Muscle layer of colon (tissue), 2 donors: ENCODE data around the gene GTF2H3.

Experiments
- H3K27ac ChIP-seq: one replicate; pipeline ENCODE4 v1.7.0; 2013; ENCODE audit warnings: low read depth, mild to moderate bottlenecking, low read length, moderate library complexity
- H3K27me3 ChIP-seq, 2 donors: one replicate each; pipeline ENCODE4 v1.7.0; 2013; ENCODE audit warnings: low read length in 2 of 2, mild to moderate bottlenecking in 2 of 2; ENCODE audit not compliant: insufficient read depth in 2 of 2, control insufficient read depth in 1 of 2
- H3K36me3 ChIP-seq: one replicate; pipeline ENCODE4 v1.7.0; 2013; ENCODE audit warnings: mild to moderate bottlenecking, low read length; ENCODE audit not compliant: insufficient read depth
- H3K4me1 ChIP-seq: one replicate; pipeline ENCODE4 v1.7.0; 2013; ENCODE audit warnings: mild to moderate bottlenecking, low read length; ENCODE audit not compliant: insufficient read depth
- H3K4me3 ChIP-seq, 2 donors: one replicate each; pipeline ENCODE4 v1.7.0; 2013; ENCODE audit warnings: low read length in 2 of 2, low read depth in 1 of 2, mild to moderate bottlenecking in 1 of 2, moderate library complexity in 1 of 2
- H3K9ac ChIP-seq: one replicate; pipeline ENCODE4 v1.7.0; 2013; ENCODE audit warnings: low read length
- H3K9me3 ChIP-seq: one replicate; pipeline ENCODE4 v1.7.0; 2013; ENCODE audit warnings: mild to moderate bottlenecking, low read length
- donor health status: abdominal sarcoma.
- donor health status: Adenocarcinoma of cecum.

Gene GTF2H3

DNA sequence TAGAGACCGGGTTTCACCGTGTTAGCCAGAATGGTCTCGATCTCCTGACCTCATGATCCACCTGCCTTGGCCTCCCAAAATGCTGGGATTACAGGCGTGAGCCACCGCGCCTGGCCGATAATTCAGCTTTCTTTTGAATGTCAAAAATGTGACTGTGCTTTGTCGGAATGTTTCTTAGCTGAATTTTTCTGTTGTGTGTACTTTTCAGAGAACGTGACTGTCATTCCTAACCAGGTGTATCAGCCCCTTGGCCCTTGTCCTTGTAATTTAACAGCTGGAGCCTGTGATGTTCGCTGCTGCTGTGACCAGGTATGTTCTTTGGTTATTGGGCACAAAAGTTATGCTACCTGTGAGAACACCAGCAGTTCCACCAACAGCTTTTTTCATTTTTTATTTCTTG lies 45.4 kb downstream of the GTF2H3 start:
- no peak overlapping the region for H3K4me3 ChIP-seq
- no peaks in the 10 kb centered on the region for H3K27me3 ChIP-seq
- no peaks in the 10 kb centered on the region for H3K9me3 ChIP-seq
- peaks cover 33% of the 10 kb centered on the region for H3K36me3 ChIP-seq
- no peak overlapping the region for H3K27ac ChIP-seq
- no peaks in the 10 kb centered on the region for H3K4me1 ChIP-seq
- no peak overlapping the region for H3K9ac ChIP-seq

DNA sequence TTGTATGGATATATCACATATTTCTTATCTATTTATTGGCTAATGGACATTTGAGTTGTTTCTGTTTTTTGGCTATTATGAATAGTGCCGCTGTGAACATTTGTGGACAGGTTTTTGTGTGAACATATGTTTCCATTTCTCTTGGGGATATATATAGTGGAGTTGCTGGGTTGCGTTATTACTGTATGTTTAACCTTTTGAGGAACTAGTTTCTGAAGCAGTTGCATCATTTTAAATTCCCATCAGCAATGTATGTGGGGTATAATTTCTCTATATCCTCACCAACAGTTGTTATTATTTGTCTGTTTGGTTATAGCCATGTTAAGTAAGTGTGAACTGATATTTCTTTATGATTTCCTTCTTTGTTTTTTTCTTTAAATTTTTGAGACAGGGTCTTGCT lies 48.0 kb downstream of the GTF2H3 start:
- Histone ChIP-seq H3K9me3 (no peaks in the 10 kb centered on the region), H3K9ac (no peak overlapping the region), H3K36me3 (peaks cover 28% of the 10 kb centered on the region)

DNA sequence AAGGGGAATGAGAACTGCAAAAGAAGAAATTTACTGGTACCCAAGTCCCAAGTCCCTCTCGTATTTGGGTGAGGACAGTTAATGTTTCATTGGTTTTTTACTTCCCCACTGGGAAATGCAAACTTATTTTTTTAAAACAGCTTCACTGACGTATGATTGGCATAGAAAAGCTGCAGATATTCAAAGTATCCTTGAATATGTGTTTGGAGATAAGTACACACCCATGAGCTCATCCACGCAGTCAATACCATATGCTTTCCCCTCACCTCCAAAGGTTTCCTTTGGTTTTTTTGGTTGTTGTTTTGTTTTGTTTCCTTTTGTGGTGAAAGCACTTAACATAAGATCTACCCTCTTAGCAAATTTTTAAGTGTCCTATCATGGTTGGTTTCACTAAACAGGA lies 50.3 kb downstream of the GTF2H3 start:
- Histone ChIP-seq H3K27ac (no peak overlapping the region), H3K9me3 (no peaks in the 10 kb centered on the region), H3K4me3 (no peak overlapping the region), H3K36me3 (peaks cover 32% of the 10 kb centered on the region), H3K9ac (no peak overlapping the region), H3K4me1 (no peaks in the 10 kb centered on the region), H3K27me3 (no peaks in the 10 kb centered on the region)

More for the DNA sequence above, 48.0 kb downstream of the GTF2H3 start:
- Histone ChIP-seq H3K4me3 (no peak overlapping the region), H3K4me1 (no peaks in the 10 kb centered on the region), H3K27me3 (no peaks in the 10 kb centered on the region), H3K27ac (no peak overlapping the region)

GRCh38 chr12:123686636-123687190 lies 53.1 kb downstream of the GTF2H3 start:
- H3K9me3 ChIP-seq = no peaks in the 10 kb centered on the region
- H3K27me3 ChIP-seq = no peaks in the 10 kb centered on the region
- H3K36me3 ChIP-seq = peaks cover 28% of the 10 kb centered on the region
- no peak overlapping the region for H3K27ac ChIP-seq
- H3K4me1 ChIP-seq = no peaks in the 10 kb centered on the region
- no peak overlapping the region for H3K4me3 ChIP-seq
- no peak overlapping the region for H3K9ac ChIP-seq

DNA sequence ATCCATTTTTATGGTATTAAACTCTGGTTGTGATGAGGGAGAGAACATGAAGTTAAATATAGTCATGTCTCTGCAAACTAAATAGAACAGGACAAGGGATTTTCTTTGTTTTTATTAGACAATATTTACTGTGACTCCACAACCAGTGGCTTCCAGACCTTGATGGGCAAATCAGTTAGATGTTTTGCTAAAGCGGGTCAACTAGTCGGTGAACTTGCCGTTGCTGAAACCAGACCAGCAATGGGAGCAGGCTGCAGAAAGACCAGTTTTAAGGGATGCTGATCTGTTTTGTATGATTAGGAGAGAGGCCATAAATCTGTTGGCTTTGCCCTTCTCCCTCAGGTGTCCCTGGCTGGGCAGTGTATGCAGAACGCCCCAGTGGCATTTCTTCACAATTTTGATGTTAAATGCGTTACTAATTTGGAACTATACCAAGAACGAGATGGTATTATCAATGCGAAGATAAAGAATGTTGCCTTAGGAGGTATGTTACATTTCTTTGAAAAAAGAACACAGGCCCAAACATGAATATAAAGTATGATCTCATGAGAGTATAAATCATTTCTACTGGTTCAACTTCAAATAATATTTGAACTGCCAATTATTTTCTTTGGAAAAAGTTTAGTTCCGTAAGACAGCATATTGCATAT lies 56.7 kb downstream of the GTF2H3 start:
- peaks cover 28% of the 10 kb centered on the region for H3K36me3 ChIP-seq
- H3K27ac ChIP-seq = no peak overlapping the region
- no peak overlapping the region for H3K4me3 ChIP-seq
- no peaks in the 10 kb centered on the region for H3K4me1 ChIP-seq
- no peaks in the 10 kb centered on the region for H3K9me3 ChIP-seq
- no peak overlapping the region for H3K9ac ChIP-seq
- H3K27me3 ChIP-seq = no peaks in the 10 kb centered on the region

GRCh38 chr12:123696207-123696606 lies 62.6 kb downstream of the GTF2H3 start:
- no peak overlapping the region for H3K9ac ChIP-seq
- no peak overlapping the region for H3K4me3 ChIP-seq
- H3K27me3 ChIP-seq = no peaks in the 10 kb centered on the region
- H3K9me3 ChIP-seq = no peaks in the 10 kb centered on the region
- H3K36me3 ChIP-seq = peaks cover 57% of the 10 kb centered on the region
- no peaks in the 10 kb centered on the region for H3K4me1 ChIP-seq
- H3K27ac ChIP-seq = no peak overlapping the region

GRCh38 chr12:123696646-123697045 lies 63.0 kb downstream of the GTF2H3 start:
- no peaks in the 10 kb centered on the region for H3K9me3 ChIP-seq
- no peak overlapping the region for H3K27ac ChIP-seq
- H3K4me1 ChIP-seq = no peaks in the 10 kb centered on the region
- no peaks in the 10 kb centered on the region for H3K27me3 ChIP-seq
- no peak overlapping the region for H3K9ac ChIP-seq
- H3K4me3 ChIP-seq = no peak overlapping the region
- peaks cover 54% of the 10 kb centered on the region for H3K36me3 ChIP-seq

GRCh38 chr12:123705935-123706334 lies 72.3 kb downstream of the GTF2H3 start:
- H3K9ac ChIP-seq = no peak overlapping the region
- H3K9me3 ChIP-seq = no peaks in the 10 kb centered on the region
- H3K27me3 ChIP-seq = no peaks in the 10 kb centered on the region
- peaks cover 16% of the 10 kb centered on the region for H3K36me3 ChIP-seq
- H3K4me3 ChIP-seq = no peak overlapping the region
- no peak overlapping the region for H3K27ac ChIP-seq
- no peaks in the 10 kb centered on the region for H3K4me1 ChIP-seq

GRCh38 chr12:123707466-123707865 lies 73.8 kb downstream of the GTF2H3 start:
- no peak overlapping the region for H3K9ac ChIP-seq
- peaks cover 4% of the 10 kb centered on the region for H3K4me1 ChIP-seq
- H3K4me3 ChIP-seq = no peak overlapping the region
- peaks cover 11% of the 10 kb centered on the region for H3K36me3 ChIP-seq
- H3K27me3 ChIP-seq = no peaks in the 10 kb centered on the region
- H3K27ac ChIP-seq = no peak overlapping the region
- H3K9me3 ChIP-seq = no peaks in the 10 kb centered on the region
